HL-60 (cell line): Measurements from ENCODE around the gene COA4.

Source experiments
- GABPA ChIP-seq: IDR thresholded peaks from 2 replicates; pipeline ENCODE4 v1.6.1; 2012; ENCODE audit warnings: low read depth
- POLR2AphosphoS5 ChIP-seq: IDR thresholded peaks from 2 replicates; pipeline ENCODE4 v1.6.1; 2012; ENCODE audit warnings: low read depth
- SPI1 ChIP-seq: IDR thresholded peaks from 2 replicates; pipeline ENCODE4 v1.6.1; 2012; ENCODE audit warnings: low read depth, mild to moderate bottlenecking, borderline replicate concordance
- TF ChIP-seq, protein P1 (sequence below): IDR thresholded peaks from one replicate; pipeline ENCODE4 v1.5.1; 2011; ENCODE audit warnings: low read length, control low read depth, inconsistent platforms; ENCODE audit not compliant: insufficient read depth
- TF ChIP-seq, protein P2 (sequence below): IDR thresholded peaks from 2 replicates; pipeline ENCODE4 v1.6.1; 2012; ENCODE audit warnings: low read depth; ENCODE audit not compliant: insufficient replicate concordance

DNA sequence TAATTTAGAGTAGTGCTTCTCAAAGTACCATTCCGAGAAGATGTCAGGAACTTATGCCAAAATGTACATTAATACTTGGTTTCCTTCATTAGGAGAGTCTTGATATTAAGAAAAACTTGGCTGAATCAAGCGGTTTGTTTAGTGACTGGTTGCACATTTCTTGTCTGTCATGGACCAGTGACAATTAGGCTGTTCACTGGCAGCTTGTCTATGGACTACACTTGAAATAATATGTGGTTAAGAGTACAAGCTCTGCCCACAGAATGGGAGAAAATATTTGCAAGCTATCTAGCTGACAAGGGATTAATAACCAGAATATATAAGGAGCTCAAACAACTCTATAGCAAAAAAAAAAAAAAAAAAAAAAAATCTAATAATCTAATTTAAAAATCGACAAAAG, 24.6 kb downstream of the COA4 start:
- TF ChIP-seq, protein P1, sequence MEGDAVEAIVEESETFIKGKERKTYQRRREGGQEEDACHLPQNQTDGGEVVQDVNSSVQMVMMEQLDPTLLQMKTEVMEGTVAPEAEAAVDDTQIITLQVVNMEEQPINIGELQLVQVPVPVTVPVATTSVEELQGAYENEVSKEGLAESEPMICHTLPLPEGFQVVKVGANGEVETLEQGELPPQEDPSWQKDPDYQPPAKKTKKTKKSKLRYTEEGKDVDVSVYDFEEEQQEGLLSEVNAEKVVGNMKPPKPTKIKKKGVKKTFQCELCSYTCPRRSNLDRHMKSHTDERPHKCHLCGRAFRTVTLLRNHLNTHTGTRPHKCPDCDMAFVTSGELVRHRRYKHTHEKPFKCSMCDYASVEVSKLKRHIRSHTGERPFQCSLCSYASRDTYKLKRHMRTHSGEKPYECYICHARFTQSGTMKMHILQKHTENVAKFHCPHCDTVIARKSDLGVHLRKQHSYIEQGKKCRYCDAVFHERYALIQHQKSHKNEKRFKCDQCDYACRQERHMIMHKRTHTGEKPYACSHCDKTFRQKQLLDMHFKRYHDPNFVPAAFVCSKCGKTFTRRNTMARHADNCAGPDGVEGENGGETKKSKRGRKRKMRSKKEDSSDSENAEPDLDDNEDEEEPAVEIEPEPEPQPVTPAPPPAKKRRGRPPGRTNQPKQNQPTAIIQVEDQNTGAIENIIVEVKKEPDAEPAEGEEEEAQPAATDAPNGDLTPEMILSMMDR = no peak
- TF ChIP-seq POLR2AphosphoS5 = no peak
- TF ChIP-seq SPI1 = no peak
- TF ChIP-seq, protein P2, sequence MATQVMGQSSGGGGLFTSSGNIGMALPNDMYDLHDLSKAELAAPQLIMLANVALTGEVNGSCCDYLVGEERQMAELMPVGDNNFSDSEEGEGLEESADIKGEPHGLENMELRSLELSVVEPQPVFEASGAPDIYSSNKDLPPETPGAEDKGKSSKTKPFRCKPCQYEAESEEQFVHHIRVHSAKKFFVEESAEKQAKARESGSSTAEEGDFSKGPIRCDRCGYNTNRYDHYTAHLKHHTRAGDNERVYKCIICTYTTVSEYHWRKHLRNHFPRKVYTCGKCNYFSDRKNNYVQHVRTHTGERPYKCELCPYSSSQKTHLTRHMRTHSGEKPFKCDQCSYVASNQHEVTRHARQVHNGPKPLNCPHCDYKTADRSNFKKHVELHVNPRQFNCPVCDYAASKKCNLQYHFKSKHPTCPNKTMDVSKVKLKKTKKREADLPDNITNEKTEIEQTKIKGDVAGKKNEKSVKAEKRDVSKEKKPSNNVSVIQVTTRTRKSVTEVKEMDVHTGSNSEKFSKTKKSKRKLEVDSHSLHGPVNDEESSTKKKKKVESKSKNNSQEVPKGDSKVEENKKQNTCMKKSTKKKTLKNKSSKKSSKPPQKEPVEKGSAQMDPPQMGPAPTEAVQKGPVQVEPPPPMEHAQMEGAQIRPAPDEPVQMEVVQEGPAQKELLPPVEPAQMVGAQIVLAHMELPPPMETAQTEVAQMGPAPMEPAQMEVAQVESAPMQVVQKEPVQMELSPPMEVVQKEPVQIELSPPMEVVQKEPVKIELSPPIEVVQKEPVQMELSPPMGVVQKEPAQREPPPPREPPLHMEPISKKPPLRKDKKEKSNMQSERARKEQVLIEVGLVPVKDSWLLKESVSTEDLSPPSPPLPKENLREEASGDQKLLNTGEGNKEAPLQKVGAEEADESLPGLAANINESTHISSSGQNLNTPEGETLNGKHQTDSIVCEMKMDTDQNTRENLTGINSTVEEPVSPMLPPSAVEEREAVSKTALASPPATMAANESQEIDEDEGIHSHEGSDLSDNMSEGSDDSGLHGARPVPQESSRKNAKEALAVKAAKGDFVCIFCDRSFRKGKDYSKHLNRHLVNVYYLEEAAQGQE = no peak
- TF ChIP-seq GABPA = no peak
